Brain microvascular endothelial cell (primary cell): ENCODE data around the gene GRK3.

Experiments
- DNase-seq: peaks from one replicate; pipeline ENCODE4 v3.0.0-alpha.2; 2020
- H3K27ac ChIP-seq: fragments of 250-450 bp; sonication (Bioruptor Pico); 2 replicates; pipeline ENCODE4 v1.5.1; 2020; ENCODE audit warnings: mild to moderate bottlenecking, moderate library complexity
- H3K27me3 ChIP-seq: fragments of 250-450 bp; sonication (Bioruptor Pico); replicated peaks from 2 replicates; pipeline ENCODE4 v1.5.1; 2020; ENCODE audit warnings: mild to moderate bottlenecking
- H3K36me3 ChIP-seq: fragments of 250-450 bp; sonication (Bioruptor Pico); replicated peaks from 2 replicates; pipeline ENCODE4 v1.5.1; 2020; ENCODE audit warnings: mild to moderate bottlenecking
- H3K4me3 ChIP-seq: 2 replicates; pipeline ENCODE4 v1.5.1; 2011; ENCODE audit warnings: low read depth, mild to moderate bottlenecking, control low read depth, low read length, moderate library complexity
- in situ Hi-C: cut with HindIII; loops from 2 replicates; pipeline ENCODE4 v1.10.0; 2017; ENCODE audit warnings: low sequenced_read_pairs, low pct_ligation_motif_present
- TF ChIP-seq, protein P1 (sequence below): IDR thresholded peaks from 2 replicates; pipeline ENCODE4 v1.5.1; 2011; ENCODE audit warnings: low read depth, mild to moderate bottlenecking, moderate library complexity, low read length, control low read depth, inconsistent platforms; ENCODE audit errors: missing control alignments

Gene GRK3

DNA sequence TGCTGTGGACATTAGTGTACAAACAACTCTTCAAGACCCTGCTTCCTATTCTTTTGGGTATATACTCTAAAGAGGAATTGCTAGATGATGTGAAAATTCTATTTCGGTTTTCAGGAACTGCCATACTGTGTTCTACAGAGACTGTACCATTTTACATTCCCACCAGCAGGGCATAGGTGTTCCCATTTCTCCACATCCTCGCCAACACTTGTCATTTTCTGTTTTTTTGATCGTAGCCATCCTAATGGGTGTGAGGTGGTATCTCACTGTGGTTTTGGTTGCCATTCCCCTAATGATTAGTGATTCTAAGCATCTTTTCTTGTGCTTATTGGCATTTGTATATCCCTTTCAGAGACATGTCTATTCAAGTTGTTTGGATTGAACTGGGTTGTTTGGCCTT is 29.8 kb upstream of the GRK3 start:
- no peaks in the 10 kb centered on the region for H3K36me3 ChIP-seq
- H3K4me3 ChIP-seq, result no peak overlapping the region
- TF ChIP-seq, protein P1, sequence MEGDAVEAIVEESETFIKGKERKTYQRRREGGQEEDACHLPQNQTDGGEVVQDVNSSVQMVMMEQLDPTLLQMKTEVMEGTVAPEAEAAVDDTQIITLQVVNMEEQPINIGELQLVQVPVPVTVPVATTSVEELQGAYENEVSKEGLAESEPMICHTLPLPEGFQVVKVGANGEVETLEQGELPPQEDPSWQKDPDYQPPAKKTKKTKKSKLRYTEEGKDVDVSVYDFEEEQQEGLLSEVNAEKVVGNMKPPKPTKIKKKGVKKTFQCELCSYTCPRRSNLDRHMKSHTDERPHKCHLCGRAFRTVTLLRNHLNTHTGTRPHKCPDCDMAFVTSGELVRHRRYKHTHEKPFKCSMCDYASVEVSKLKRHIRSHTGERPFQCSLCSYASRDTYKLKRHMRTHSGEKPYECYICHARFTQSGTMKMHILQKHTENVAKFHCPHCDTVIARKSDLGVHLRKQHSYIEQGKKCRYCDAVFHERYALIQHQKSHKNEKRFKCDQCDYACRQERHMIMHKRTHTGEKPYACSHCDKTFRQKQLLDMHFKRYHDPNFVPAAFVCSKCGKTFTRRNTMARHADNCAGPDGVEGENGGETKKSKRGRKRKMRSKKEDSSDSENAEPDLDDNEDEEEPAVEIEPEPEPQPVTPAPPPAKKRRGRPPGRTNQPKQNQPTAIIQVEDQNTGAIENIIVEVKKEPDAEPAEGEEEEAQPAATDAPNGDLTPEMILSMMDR, result no peak
- no peaks in the 10 kb centered on the region for H3K27me3 ChIP-seq
- H3K27ac ChIP-seq, result no peak overlapping the region
- DNase-seq, result no peak
- in situ Hi-C loops, result no loop called here

DNA sequence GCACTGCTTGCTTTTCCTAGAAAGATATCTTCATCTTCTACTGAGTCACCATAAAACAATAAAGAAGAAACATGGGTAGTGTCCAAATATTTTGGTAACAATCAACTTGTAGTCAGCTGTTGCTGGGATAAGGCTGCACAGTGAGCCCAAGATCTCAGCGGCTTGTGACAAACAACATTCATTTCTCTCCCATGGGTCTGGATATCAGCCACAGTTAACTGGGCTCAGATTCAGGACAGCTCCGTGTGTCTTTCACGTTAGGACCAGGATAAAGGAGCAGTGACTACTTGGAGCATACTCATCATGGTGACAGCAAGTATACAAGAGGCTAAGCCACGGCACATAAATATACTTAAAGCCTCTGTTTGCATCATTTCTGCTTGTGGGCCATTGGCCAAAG is 27.9 kb upstream of the GRK3 start:
- no peak overlapping the region for H3K4me3 ChIP-seq
- no peaks in the 10 kb centered on the region for H3K27me3 ChIP-seq
- H3K27ac ChIP-seq, result no peak overlapping the region
- DNase-seq, result no peak
- no peaks in the 10 kb centered on the region for H3K36me3 ChIP-seq
- TF ChIP-seq, protein P1, result no peak
- in situ Hi-C loops, result no loop called here

DNA sequence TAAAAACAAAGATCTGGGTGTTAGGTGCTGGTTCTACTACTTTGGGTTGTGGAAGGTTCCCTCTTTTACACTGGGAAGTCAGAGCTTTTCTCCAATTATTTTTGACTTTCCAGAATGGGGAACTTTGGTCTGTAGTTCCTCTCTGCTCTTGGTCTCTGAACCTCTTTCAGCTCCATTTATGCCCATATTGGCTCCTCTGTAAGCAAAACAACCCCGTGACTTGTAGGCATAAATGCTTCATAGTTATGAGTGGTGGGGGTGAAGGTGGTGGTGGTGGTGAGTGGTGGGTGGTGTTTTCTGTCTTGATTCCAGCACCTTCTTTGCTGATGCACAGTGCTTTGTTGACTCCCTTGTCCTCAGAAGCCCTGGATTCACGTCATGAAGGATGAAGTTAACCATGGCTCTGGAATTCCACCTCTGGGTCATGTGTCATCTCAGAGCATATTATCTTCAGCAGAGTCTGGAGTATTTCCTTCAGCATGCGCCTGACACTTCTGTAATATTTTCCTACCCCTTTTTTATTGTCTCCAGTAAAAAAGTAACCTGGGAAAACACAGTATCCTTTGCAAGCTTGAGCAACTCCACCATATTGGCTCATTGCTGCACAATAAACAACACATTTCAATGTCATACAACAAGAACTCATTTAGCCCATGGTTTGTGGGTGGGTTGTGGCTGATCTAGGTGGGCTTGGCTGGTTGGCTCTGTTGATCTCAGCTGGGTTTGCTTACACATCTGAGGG is 24.1 kb upstream of the GRK3 start:
- in situ Hi-C loops, result no loop called here
- no peaks in the 10 kb centered on the region for H3K36me3 ChIP-seq

DNA sequence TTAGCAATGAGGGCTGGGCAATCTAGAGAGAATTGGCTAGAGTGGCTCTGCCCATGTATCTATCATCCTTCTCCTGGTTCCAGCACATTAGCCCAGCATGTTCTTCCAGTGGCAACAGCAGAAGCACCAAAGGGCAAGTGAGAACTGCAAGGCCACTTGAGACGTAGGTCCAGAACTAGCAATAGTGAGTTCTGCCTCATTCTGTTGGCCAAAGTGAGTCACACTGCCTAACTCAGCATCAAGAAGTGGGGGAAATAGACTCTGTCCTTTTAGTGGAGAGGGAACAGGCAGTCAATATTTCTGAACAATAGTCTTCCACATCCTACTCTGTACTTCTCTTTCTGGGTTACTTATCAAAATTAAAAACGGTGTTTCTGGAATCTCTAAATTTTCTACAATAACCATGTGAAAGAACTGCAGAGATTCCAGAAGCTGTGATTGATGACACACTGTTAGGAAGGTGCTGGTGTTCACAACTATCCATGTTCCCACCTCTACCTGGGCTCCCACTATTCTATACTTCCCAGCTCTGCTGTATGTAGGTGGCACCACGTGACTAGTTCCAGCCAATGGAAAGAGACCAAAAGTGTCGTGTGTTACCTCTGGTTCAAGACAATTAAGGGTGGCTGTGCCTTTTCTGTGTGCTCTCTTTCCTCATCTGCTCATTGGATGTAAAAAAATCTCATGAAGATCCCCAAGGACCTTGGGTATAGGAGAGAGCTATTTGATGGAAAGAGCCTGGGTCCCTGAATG is 23.4 kb upstream of the GRK3 start:
- no peak for DNase-seq
- H3K36me3 ChIP-seq, result no peaks in the 10 kb centered on the region
- H3K27ac ChIP-seq, result no peak overlapping the region
- H3K4me3 ChIP-seq, result no peak overlapping the region
- TF ChIP-seq, protein P1, result no peak
- in situ Hi-C loops, result no loop called here
- H3K27me3 ChIP-seq, result no peaks in the 10 kb centered on the region

More for the DNA sequence above, 24.1 kb upstream of the GRK3 start:
- TF ChIP-seq, protein P1, result no peak
- H3K27me3 ChIP-seq, result no peaks in the 10 kb centered on the region
- no peak overlapping the region for H3K27ac ChIP-seq
- no peak overlapping the region for H3K4me3 ChIP-seq
- no peak for DNase-seq

GRCh38 chr22:25542191-25542590 is 22.3 kb upstream of the GRK3 start:
- in situ Hi-C loops, result no loop called here
- Histone ChIP-seq H3K27me3 (no peaks in the 10 kb centered on the region), H3K4me3 (no peak overlapping the region), H3K27ac (no peak overlapping the region), H3K36me3 (no peaks in the 10 kb centered on the region)
- TF ChIP-seq, protein P1, result no peak
- DNase-seq, result no peak
